ENCODE measurements around the gene LSAMP. TPM values are rescaled to one million over a fixed set of nuclear protein-coding genes. Genes with fewer than 3 reads are reported as not detected.

LSAMP gene
- polyA plus RNA-seq, 3 donors, result not detected

- intact Hi-C loops (cut with micrococcal nuclease), result no loop called here
- no peak for DNase-seq
Observed at GRCh38 chr3:115779011-115779410, 666.3 kb downstream of the LSAMP start.

DNA sequence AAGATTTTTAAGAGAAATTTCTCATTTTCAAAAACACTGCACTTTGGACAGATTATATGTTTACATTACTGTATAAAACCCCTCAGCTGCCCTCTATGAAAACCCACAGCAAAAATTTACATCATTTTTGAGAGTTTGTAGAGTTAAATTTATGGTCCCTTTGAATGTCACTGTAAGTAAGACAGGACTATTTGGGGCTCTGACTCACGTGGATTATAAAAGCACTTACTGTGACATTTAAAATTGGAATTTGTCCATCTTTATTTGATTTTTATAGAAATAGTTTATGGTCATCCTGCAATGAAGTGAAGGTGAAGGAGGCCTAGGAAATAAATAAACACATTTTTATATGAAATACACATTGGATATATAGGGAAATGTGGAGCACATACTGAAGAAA, 672.3 kb downstream of the LSAMP start:
- Histone ChIP-seq H3K4me3 (replicated peaks in 1 of 3; ENCODE audit: low read depth in 2 of 3, low read length in 3 of 3) (no peak overlapping the region), H3K4me1 (ENCODE audit: control insufficient read depth in 1 of 2, insufficient read depth in 2 of 2, low read length in 2 of 2) (no peaks in the 10 kb centered on the region), H3K9me3 (replicated peaks in 1 of 2; ENCODE audit: control insufficient read depth in 1 of 2, insufficient read depth in 1 of 2, low read length in 2 of 2) (no peaks in the 10 kb centered on the region), H3K79me2 (ENCODE audit: insufficient read depth, low read length) (no peaks in the 10 kb centered on the region), H3K4me2 (replicated peaks; ENCODE audit: extremely low read depth, low read length, poor library complexity, severe bottlenecking) (no peak overlapping the region), H4K20me1 (ENCODE audit: insufficient read depth, low read length) (no peaks in the 10 kb centered on the region), H2AFZ (ENCODE audit: insufficient read depth, low read depth, low read length, poor library complexity, severe bottlenecking) (no peak overlapping the region), H3K9ac (ENCODE audit: insufficient read depth, low read length, poor library complexity, severe bottlenecking) (no peak overlapping the region), H3K27ac (ENCODE audit: low read depth in 1 of 2, low read length in 2 of 2) (no peak overlapping the region), H3K36me3 (replicated peaks in 1 of 2; ENCODE audit: control insufficient read depth in 1 of 2, insufficient read depth in 2 of 2, low read length in 2 of 2) (no peaks in the 10 kb centered on the region), H3K27me3 (ENCODE audit: control insufficient read depth in 2 of 2, insufficient read depth in 2 of 2, low read length in 2 of 2) (no peaks in the 10 kb centered on the region)
- no peak for DNase-seq
- no peak overlapping the region for H3K27ac Mint-ChIP-seq
- intact Hi-C loops (cut with micrococcal nuclease), result no loop called here
- H3K36me3 Mint-ChIP-seq, result no peaks in the 10 kb centered on the region
- no peak overlapping the region for H3K4me3 Mint-ChIP-seq
- H3K9me3 Mint-ChIP-seq, result no peaks in the 10 kb centered on the region
- WGBS (ENCODE audit: insufficient coverage), result no CpG with 5 or more reads among the region's 1 CpG
- TF ChIP-seq, protein P1, sequence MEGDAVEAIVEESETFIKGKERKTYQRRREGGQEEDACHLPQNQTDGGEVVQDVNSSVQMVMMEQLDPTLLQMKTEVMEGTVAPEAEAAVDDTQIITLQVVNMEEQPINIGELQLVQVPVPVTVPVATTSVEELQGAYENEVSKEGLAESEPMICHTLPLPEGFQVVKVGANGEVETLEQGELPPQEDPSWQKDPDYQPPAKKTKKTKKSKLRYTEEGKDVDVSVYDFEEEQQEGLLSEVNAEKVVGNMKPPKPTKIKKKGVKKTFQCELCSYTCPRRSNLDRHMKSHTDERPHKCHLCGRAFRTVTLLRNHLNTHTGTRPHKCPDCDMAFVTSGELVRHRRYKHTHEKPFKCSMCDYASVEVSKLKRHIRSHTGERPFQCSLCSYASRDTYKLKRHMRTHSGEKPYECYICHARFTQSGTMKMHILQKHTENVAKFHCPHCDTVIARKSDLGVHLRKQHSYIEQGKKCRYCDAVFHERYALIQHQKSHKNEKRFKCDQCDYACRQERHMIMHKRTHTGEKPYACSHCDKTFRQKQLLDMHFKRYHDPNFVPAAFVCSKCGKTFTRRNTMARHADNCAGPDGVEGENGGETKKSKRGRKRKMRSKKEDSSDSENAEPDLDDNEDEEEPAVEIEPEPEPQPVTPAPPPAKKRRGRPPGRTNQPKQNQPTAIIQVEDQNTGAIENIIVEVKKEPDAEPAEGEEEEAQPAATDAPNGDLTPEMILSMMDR (IDR thresholded peaks at IDR 0.05), result no peak
- H3K27me3 Mint-ChIP-seq (ENCODE audit: low read depth in 3 of 3), result peaks cover 0 to 4% (median 2%) of the 10 kb centered on the region in 3 donors
- no peaks in the 10 kb centered on the region for H3K4me1 Mint-ChIP-seq

More at GRCh38 chr3:115779011-115779410, 666.3 kb downstream of the LSAMP start:
- no peak overlapping the region for H3K4me3 Mint-ChIP-seq
- Histone ChIP-seq H3K9ac (ENCODE audit: insufficient read depth, low read length, poor library complexity, severe bottlenecking) (no peak overlapping the region), H3K4me1 (ENCODE audit: control insufficient read depth in 1 of 2, insufficient read depth in 2 of 2, low read length in 2 of 2) (peaks cover 4% of the 10 kb centered on the region in 2 donors), H3K27ac (ENCODE audit: low read depth in 1 of 2, low read length in 2 of 2) (no peak overlapping the region), H4K20me1 (ENCODE audit: insufficient read depth, low read length) (no peaks in the 10 kb centered on the region), H3K27me3 (ENCODE audit: control insufficient read depth in 2 of 2, insufficient read depth in 2 of 2, low read length in 2 of 2) (peaks cover 3 to 14% of the 10 kb centered on the region in 2 donors), H2AFZ (ENCODE audit: insufficient read depth, low read depth, low read length, poor library complexity, severe bottlenecking) (no peak overlapping the region), H3K4me3 (replicated peaks in 1 of 3; ENCODE audit: low read depth in 2 of 3, low read length in 3 of 3) (no peak overlapping the region), H3K36me3 (replicated peaks in 1 of 2; ENCODE audit: control insufficient read depth in 1 of 2, insufficient read depth in 2 of 2, low read length in 2 of 2) (no peaks in the 10 kb centered on the region), H3K4me2 (replicated peaks; ENCODE audit: extremely low read depth, low read length, poor library complexity, severe bottlenecking) (no peak overlapping the region), H3K79me2 (ENCODE audit: insufficient read depth, low read length) (no peaks in the 10 kb centered on the region), H3K9me3 (replicated peaks in 1 of 2; ENCODE audit: control insufficient read depth in 1 of 2, insufficient read depth in 1 of 2, low read length in 2 of 2) (no peaks in the 10 kb centered on the region)
- H3K4me1 Mint-ChIP-seq, result peaks cover 3% of the 10 kb centered on the region
- WGBS (ENCODE audit: insufficient coverage), result no CpG with 5 or more reads among the region's 2 CpGs
- TF ChIP-seq, protein P1 (IDR thresholded peaks at IDR 0.05), result no peak
- H3K27ac Mint-ChIP-seq, result no peak overlapping the region
- peaks cover 11 to 19% (median 13%) of the 10 kb centered on the region in 3 donors for H3K27me3 Mint-ChIP-seq (ENCODE audit: low read depth in 3 of 3)
- peaks cover 0 to 2% (median 0%) of the 10 kb centered on the region in 7 donors for H3K9me3 Mint-ChIP-seq
- H3K36me3 Mint-ChIP-seq, result no peaks in the 10 kb centered on the region
